ENCODE measurements around the gene TTLL13. TPM values are rescaled to one million over a fixed set of nuclear protein-coding genes. Genes with fewer than 3 reads are reported as not detected.
A peak's percentile ranks its signal among the peaks of the same experiment; 100 is the strongest.

Gene TTLL13
- total RNA-seq, 1 experiment from 2014 or later, result not detected

DNA sequence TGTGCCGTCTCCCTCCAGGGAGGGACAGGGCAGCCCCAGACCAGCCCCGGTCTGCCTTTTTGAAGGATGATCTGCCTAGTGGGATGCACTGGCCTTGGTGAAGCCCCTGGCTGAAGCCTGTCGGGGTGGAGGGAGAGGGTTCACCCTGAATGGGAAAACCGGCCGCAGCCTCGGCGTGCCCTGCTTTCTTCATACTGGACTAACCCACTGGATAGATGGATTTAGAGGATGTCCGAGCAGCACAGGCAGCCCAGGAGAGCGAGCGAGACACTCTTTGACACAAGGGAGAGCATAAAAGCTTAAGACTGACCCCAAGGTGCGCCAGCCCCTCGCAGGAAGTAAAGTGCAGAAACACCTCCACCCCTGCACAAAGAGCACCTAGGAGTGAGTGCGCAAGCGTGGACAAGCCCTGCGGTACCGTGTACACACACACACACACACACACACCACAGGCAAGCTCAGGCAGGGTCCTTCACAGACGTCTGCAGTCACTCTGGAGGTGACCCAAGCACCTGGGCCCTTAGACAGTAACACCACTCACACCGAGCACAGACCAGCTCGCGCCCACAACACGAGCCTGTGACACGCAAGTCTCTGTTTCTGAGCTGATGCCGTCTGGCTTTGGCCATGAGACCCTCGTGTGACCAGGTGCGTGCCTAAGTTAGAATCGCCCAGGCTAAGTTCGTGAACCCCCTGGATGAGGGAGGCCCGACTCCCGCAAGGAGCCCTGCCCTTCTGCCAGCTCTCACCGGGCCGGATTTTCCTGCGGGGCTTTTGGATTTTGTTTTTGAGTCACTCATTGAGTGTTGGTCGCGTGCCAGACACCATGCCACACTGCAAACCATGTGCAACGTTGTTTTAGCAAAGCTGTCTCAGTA lies 36.9 kb upstream of the TTLL13 start:
- Histone ChIP-seq H3K36me3 (peaks cover 48% of the 10 kb centered on the region), H3K27me3 (no peaks in the 10 kb centered on the region), H3K9me3 (no peaks in the 10 kb centered on the region), H3K4me3 (no peak overlapping the region)
- DNase-seq, result peak; percentile 61

DNA sequence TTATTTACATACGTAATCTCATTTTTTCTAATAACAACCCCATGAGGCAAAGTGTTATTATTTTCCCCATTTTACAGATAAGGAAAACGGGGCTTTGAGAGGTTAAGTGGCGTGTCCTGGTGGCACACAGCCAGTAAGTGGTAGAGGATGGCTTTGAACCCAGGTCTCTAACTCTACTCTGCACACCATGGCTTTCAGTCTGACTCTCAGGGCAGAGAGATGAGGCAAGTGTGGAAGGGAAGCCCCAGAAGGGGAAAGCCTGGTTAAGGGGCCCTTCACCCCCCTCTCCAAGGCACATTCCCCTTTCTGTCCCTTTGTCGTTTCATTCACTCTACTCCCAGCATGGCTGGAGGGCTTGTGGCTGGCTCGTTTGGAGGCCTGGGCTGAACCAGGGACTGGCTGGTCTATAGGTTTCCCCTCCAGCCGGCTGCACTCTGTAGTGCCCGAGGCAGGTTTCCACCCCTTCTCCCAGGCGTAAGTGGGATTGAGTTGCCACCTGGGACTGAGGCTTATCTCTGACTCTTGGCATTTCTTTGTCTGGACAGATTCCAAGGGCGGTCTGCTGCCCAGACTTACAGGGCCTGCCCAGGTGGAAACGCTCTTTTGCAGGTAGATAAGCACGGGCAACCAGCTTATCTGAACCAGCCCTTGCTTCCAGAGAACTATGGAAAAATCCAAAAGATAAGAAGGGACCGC lies 36.1 kb upstream of the TTLL13 start:
- no peak for DNase-seq
- Histone ChIP-seq H3K27me3 (no peaks in the 10 kb centered on the region), H3K36me3 (peaks cover 51% of the 10 kb centered on the region), H3K9me3 (no peaks in the 10 kb centered on the region), H3K4me3 (no peak overlapping the region)

DNA sequence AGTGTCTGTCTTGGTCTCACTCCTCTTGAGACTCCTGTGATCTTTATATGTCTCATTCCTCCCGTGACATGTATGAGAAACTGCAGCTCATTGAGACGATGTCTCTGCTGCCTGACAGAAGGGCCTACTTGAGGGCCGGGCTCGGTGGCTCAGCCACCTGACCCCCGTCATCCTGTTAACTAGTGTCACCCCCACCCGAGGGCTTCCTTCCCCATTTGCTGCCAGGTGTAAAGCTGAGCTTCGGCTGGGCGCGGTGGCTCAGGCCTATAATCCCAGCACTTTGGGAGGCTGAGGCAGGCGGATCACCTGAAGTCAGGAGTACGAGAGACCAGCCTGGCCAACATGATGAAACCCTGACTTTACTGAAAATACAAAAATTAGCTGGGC lies 35.5 kb upstream of the TTLL13 start:
- H3K27me3 ChIP-seq, result no peaks in the 10 kb centered on the region
- H3K4me3 ChIP-seq, result no peak overlapping the region
- no peak for DNase-seq
- H3K9me3 ChIP-seq, result no peaks in the 10 kb centered on the region
- peaks cover 52% of the 10 kb centered on the region for H3K36me3 ChIP-seq

DNA sequence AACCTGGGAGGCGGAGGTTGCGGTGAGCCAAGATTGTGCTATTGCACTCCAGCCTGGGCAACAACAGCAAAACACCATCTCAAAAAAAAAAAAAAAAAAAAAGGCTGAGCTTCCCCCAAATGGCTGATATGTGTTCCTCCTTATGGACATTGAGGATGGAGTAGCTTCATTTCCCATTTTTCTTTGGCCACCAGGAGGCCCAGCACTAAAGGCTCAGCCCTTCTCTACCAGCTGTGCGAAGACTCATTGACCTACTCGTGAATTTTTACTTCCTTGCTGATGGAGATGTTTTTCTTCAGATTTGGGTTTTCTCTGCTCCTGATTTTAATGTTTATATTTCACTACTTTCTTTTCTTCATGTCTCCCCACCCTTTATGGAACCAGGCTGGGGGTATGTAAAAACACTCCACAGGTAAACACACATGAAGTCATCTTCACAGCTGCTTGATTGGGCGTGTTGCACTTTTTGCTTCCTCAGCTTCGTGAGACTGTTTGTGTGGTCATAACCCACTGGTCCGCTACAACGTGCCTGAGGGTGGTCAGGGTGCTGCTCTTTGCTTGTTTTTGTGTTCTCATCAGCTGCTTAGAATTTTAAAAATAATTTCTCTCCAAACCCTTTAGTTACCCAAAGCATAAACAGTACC lies 34.7 kb upstream of the TTLL13 start:
- Histone ChIP-seq H3K4me3 (no peak overlapping the region), H3K36me3 (peaks cover 53% of the 10 kb centered on the region), H3K27me3 (no peaks in the 10 kb centered on the region), H3K9me3 (no peaks in the 10 kb centered on the region)
- no peak for DNase-seq

DNA sequence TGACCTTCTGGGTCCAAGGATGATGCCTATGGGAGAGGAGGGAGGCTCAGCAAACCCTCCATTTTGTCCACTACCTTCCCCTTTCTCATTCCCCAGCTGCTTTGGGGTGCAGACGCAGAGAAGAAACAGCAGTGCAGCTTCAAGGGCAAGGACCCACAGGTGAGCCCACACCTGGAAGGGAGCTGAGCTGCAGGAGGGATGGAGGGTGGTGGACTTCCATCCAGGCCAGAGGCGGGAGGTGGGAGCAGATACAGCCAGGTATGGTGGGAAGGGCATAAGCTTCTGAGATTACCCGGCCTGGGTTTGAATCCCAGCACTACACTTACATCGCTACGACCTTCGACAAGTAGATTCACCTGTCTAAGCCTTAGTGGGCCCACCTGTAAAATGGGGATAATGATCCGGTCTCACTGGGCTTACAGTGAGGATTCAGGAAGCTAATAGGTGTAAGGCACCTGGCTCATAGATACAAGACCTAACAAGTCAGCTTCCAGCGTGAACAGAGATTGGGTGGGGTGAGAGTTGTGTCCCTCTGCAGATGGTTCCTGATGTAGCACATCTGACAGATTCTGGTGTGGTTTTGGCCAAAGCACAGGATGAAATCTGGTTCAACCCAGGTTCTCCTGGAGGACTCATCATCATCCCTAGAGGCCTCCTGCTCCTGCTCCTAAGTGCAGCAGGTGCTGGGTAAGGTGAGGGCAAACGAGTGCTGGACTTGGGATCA lies 31.5 kb upstream of the TTLL13 start:
- Histone ChIP-seq H3K36me3 (peaks cover 42% of the 10 kb centered on the region), H3K27me3 (no peaks in the 10 kb centered on the region), H3K4me3 (no peak overlapping the region), H3K9me3 (no peaks in the 10 kb centered on the region)
- no peak for DNase-seq

DNA sequence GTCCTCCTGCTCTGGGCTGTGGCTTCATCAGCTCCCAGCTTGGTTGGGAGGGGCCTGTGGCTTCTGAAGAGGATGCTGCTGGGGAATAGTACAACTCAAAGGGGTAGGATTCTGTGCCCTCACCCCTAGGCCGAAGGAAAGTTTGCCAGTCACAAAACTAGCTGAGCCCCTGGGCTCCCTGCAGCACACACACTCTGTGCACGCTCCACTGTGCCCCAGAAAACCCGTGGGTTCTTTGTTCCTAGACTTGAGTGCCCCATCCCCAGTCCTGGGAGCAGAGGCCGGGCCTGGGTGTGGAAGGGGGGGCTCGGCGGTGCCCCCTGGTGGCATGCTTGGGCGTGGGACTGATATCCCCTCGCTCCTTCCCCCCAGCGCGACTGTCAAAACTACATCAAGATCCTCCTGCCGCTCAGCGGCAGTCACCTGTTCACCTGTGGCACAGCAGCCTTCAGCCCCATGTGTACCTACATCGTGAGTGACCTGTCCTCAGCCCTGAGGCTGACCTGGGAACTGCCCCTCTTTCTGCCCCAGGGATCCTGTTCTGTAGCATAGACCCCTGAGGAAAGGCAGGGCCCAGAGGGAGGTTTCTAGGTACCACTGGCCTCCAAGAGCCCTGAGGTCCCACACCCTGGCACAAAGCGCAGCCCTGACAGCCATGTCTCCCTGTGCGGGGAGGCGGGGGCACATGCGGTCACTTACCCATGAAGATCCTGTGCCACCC lies 29.8 kb upstream of the TTLL13 start:
- peak; percentile 34 for DNase-seq
- H3K27me3 ChIP-seq, result no peaks in the 10 kb centered on the region
- no peaks in the 10 kb centered on the region for H3K9me3 ChIP-seq
- H3K4me3 ChIP-seq, result no peak overlapping the region
- H3K36me3 ChIP-seq, result peaks cover 52% of the 10 kb centered on the region

DNA sequence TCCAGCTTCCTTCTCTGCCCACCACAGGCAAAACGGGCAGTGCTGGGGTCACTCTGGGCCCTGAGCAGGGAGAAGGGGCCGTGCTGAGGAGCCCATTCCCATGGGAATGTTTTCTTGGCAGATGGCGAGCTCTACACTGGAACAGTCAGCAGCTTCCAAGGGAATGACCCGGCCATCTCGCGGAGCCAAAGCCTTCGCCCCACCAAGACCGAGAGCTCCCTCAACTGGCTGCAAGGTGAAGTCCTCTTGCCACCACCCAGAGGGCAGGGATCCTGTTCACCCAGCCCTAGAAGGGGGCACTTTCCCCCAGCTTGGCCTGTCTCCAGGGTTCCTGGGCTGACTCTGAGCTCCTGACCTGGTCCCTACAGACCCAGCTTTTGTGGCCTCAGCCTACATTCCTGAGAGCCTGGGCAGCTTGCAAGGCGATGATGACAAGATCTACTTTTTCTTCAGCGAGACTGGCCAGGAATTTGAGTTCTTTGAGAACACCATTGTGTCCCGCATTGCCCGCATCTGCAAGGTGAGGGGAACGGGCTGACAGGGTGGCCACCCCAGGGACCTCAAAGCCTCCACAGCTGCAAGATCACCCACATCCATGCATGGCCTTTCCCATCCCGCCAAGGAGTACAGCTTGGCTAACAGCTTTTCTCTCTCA lies 28.0 kb upstream of the TTLL13 start:
- no peaks in the 10 kb centered on the region for H3K27me3 ChIP-seq
- H3K4me3 ChIP-seq, result no peak overlapping the region
- no peaks in the 10 kb centered on the region for H3K9me3 ChIP-seq
- peaks cover 69% of the 10 kb centered on the region for H3K36me3 ChIP-seq
- peak; percentile 87 for DNase-seq

DNA sequence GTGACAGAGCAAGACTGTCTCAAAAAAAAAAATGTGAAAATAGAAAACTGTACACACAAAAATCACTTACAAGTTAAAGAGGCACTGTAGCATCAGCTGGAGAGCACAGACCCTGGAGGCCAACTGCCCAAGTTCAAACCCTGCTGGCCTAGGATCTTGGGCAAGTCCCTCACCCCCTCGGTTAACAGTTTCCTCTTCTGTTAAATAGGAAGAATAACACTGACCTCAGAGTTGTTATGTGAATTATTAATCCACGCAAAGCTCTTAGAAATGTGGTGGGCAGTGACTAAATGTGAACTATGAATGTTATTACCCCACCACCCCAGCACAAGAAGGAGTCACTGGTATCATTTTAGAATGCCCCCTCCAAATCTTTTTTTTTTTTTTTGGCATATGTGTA lies 26.8 kb upstream of the TTLL13 start:
- DNase-seq, result no peak
- H3K9me3 ChIP-seq, result no peaks in the 10 kb centered on the region
- H3K27me3 ChIP-seq, result no peaks in the 10 kb centered on the region
- peaks cover 73% of the 10 kb centered on the region for H3K36me3 ChIP-seq
- H3K4me3 ChIP-seq, result no peak overlapping the region

DNA sequence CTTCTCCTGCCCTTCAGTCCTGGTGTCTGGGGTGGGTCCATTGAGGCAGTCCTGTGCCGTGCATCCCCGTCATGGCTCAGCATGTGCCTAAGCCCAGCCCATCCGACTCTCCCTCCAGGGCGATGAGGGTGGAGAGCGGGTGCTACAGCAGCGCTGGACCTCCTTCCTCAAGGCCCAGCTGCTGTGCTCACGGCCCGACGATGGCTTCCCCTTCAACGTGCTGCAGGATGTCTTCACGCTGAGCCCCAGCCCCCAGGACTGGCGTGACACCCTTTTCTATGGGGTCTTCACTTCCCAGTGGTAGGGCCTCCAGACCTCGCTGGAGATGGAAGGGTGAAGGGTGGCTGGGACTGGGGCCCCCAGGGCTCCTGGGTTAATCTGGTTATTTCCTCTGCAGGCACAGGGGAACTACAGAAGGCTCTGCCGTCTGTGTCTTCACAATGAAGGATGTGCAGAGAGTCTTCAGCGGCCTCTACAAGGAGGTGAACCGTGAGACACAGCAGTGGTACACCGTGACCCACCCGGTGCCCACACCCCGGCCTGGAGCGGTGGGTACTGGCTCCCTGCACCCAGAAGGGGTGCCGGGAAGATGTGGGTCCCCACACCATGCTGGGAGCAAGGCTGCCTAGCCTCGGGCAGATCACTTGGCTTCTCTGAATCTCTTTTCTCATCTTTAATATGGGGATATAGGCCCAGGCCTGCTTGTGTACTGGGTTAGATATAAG lies 25.8 kb upstream of the TTLL13 start:
- no peak for DNase-seq
- no peaks in the 10 kb centered on the region for H3K9me3 ChIP-seq
- no peak overlapping the region for H3K4me3 ChIP-seq
- H3K36me3 ChIP-seq, result peaks cover 74% of the 10 kb centered on the region
- H3K27me3 ChIP-seq, result no peaks in the 10 kb centered on the region

DNA sequence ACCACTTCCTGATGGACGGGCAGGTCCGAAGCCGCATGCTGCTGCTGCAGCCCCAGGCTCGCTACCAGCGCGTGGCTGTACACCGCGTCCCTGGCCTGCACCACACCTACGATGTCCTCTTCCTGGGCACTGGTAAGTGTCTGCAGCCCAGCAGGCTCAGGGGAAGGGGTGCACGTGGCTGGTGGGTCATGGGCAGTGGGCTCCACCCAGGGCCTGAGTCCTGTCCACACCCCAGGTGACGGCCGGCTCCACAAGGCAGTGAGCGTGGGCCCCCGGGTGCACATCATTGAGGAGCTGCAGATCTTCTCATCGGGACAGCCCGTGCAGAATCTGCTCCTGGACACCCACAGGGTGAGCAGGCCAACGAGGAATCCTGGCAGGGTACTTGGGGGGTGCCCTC lies 24.3 kb upstream of the TTLL13 start:
- Histone ChIP-seq H3K27me3 (no peaks in the 10 kb centered on the region), H3K4me3 (no peak overlapping the region), H3K9me3 (no peaks in the 10 kb centered on the region), H3K36me3 (peaks cover 79% of the 10 kb centered on the region)
- DNase-seq, result no peak

DNA sequence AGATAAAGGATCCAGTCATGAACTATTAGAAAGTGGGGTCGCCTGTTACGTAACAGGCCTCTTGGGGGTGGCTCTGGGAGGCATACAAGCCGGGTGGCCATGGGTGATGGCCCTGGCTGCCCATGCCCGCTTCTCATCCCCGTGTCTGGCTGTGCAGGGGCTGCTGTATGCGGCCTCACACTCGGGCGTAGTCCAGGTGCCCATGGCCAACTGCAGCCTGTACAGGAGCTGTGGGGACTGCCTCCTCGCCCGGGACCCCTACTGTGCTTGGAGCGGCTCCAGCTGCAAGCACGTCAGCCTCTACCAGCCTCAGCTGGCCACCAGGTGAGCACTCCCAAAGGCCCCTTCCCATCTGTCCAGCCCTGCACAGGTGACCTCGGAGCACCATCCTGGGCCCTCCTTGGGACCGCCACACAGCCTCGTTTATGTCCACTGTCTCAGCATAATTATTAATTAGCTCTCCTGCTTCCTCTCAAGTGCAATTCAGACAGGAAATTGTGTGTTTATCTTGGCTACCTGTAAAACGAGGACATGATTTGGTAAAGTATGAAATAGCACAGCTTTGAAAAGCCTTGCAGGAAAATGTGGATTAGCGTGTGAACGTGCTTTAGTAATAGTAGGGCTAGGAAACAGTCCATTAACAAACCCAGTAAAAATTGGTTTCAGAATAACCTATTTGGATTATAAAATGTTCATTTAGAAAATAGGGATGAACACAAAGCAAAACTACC lies 23.7 kb upstream of the TTLL13 start:
- no peak for DNase-seq
- no peaks in the 10 kb centered on the region for H3K9me3 ChIP-seq
- no peak overlapping the region for H3K4me3 ChIP-seq
- H3K36me3 ChIP-seq, result peaks cover 85% of the 10 kb centered on the region
- no peaks in the 10 kb centered on the region for H3K27me3 ChIP-seq

DNA sequence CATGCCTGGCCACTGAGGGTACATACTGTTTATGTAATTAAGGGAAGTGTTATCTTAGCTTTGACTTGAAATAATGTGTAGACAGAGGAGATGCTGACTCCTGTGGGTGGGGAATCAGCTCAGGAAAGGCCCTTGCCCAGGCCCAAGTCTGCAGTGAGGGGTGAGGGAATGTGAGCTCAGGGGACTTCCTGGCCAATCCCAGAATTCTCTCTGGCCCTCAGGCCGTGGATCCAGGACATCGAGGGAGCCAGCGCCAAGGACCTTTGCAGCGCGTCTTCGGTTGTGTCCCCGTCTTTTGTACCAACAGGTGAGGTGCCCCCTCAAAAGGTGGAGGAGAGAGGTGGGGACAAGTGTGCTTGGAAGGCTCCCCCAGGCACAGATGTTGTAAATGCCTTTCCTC lies 22.0 kb upstream of the TTLL13 start:
- DNase-seq, result no peak
- Histone ChIP-seq H3K4me3 (no peak overlapping the region), H3K36me3 (peaks cover 86% of the 10 kb centered on the region), H3K27me3 (no peaks in the 10 kb centered on the region), H3K9me3 (no peaks in the 10 kb centered on the region)

DNA sequence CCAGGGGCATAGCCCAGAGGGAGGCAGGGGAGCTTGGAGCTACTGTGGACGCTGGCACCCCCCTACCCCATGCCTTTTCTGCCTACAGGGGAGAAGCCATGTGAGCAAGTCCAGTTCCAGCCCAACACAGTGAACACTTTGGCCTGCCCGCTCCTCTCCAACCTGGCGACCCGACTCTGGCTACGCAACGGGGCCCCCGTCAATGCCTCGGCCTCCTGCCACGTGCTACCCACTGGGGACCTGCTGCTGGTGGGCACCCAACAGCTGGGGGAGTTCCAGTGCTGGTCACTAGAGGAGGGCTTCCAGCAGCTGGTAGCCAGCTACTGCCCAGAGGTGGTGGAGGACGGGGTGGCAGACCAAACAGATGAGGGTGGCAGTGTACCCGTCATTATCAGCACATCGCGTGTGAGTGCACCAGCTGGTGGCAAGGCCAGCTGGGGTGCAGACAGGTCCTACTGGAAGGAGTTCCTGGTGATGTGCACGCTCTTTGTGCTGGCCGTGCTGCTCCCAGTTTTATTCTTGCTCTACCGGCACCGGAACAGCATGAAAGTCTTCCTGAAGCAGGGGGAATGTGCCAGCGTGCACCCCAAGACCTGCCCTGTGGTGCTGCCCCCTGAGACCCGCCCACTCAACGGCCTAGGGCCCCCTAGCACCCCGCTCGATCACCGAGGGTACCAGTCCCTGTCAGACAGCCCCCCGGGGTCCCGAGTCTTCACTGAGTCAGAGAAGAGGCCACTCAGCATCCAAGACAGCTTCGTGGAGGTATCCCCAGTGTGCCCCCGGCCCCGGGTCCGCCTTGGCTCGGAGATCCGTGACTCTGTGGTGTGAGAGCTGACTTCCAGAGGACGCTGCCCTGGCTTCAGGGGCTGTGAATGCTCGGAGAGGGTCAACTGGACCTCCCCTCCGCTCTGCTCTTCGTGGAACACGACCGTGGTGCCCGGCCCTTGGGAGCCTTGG lies 21.3 kb upstream of the TTLL13 start:
- H3K27me3 ChIP-seq, result no peaks in the 10 kb centered on the region
- peaks cover 83% of the 10 kb centered on the region for H3K36me3 ChIP-seq
- no peak overlapping the region for H3K4me3 ChIP-seq
- H3K9me3 ChIP-seq, result no peaks in the 10 kb centered on the region
- no peak for DNase-seq

DNA sequence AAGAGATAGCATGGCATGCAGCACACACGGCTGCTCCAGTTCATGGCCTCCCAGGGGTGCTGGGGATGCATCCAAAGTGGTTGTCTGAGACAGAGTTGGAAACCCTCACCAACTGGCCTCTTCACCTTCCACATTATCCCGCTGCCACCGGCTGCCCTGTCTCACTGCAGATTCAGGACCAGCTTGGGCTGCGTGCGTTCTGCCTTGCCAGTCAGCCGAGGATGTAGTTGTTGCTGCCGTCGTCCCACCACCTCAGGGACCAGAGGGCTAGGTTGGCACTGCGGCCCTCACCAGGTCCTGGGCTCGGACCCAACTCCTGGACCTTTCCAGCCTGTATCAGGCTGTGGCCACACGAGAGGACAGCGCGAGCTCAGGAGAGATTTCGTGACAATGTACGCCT lies 20.4 kb upstream of the TTLL13 start:
- no peaks in the 10 kb centered on the region for H3K9me3 ChIP-seq
- H3K27me3 ChIP-seq, result no peaks in the 10 kb centered on the region
- H3K4me3 ChIP-seq, result no peak overlapping the region
- no peak for DNase-seq
- peaks cover 74% of the 10 kb centered on the region for H3K36me3 ChIP-seq
